Spleen (tissue), 13 donors: Measurements from ENCODE around the gene RPS6KC1. TPM values are rescaled to one million over a fixed set of nuclear protein-coding genes. Genes with fewer than 3 reads are reported as not detected.

Experiments used
- DNase-seq: peaks from one replicate; pipeline ENCODE4 v3.0.0-alpha.2; 2020
- H3K27ac ChIP-seq, 8 donors: fragments of 200-600 bp; sonication (generic) in 7 of 8; 1 replicate in 4 of 8; 2 replicates in 4 of 8; pipeline versions ENCODE4 v1.5.0 to v1.8.0; 2016 to 2021; ENCODE audit warnings: inconsistent platforms in 4 of 8, mild to moderate bottlenecking in 4 of 8, moderate library complexity in 1 of 8
- H3K27me3 ChIP-seq, 7 donors: fragments of 200-600 bp; sonication (generic) in 6 of 7; replicated peaks in 1 of 7; 1 replicate in 4 of 7; 2 replicates in 3 of 7; pipeline versions ENCODE4 v1.5.0 to v1.8.0; 2016 to 2021; ENCODE audit warnings: inconsistent platforms in 3 of 7, mild to moderate bottlenecking in 1 of 7
- H3K36me3 ChIP-seq, 6 donors: fragments of 200-600 bp; sonication (generic) in 5 of 6; 1 replicate in 4 of 6; 2 replicates in 2 of 6; pipeline versions ENCODE4 v1.5.0 to v1.8.0; 2016 to 2021; ENCODE audit warnings: inconsistent platforms in 2 of 6
- H3K4me1 ChIP-seq, 6 donors: fragments of 200-600 bp; sonication (generic) in 5 of 6; 1 replicate in 3 of 6; 2 replicates in 3 of 6; pipeline versions ENCODE4 v1.5.0 to v1.8.0; 2016 to 2021; ENCODE audit warnings: inconsistent platforms in 3 of 6
- H3K4me3 ChIP-seq, 8 donors: fragments of 200-600 bp; sonication (generic) in 7 of 8; 1 replicate in 4 of 8; 2 replicates in 4 of 8; pipeline versions ENCODE4 v1.5.0 to v1.8.0; 2016 to 2021; ENCODE audit warnings: inconsistent platforms in 4 of 8, mild to moderate bottlenecking in 4 of 8, moderate library complexity in 2 of 8
- H3K9me3 ChIP-seq, 8 donors: fragments of 200-600 bp; sonication (generic) in 7 of 8; 1 replicate in 4 of 8; 2 replicates in 4 of 8; pipeline versions ENCODE4 v1.5.0 to v1.8.0; 2016 to 2021; ENCODE audit warnings: inconsistent platforms in 4 of 8
- CTCF ChIP-seq, 11 experiments: fragments of 200-600 bp in 7 of 11; fragments of 450-650 bp in 4 of 11; sonication (generic) in 4 of 11; IDR thresholded peaks in 8 of 11; conservative IDR thresholded peaks in 3 of 11; 1 replicate in 7 of 11; 2 replicates in 4 of 11; pipeline versions ENCODE4 v1.4.0 to v1.8.0; 2016 to 2021; ENCODE audit warnings: antibody characterized with exemption in 11 of 11, inconsistent platforms in 4 of 11, mild to moderate bottlenecking in 1 of 11
- POLR2A ChIP-seq, 3 donors: fragments of 450-650 bp; IDR thresholded peaks; one replicate each; pipeline ENCODE4 v1.5.1; 2017; ENCODE audit warnings: antibody characterized with exemption in 3 of 3, mild to moderate bottlenecking in 1 of 3
- POLR2AphosphoS5 ChIP-seq, 3 donors: sonication (generic); formaldehyde crosslinking; IDR thresholded peaks; one replicate each; pipeline ENCODE4 v1.5.1; 2017; ENCODE audit warnings: antibody characterized with exemption in 3 of 3
- WGBS, 5 donors: extraction: QIAGEN DNeasy Blood & Tissue Kit in 3 of 5; methylation state at CpG; one replicate each; pipeline versions ENCODE4 v1.1.5 to v1.1.7; 2013 to 2018; 5-methylcytosine and 5-hydroxymethylcytosine counted together
- intact Hi-C: fragments of 100-400 bp; cut with DNase I; formaldehyde crosslinking; loops from one replicate; pipeline ENCODE4 v1.15.0; 2023; ENCODE audit warnings: low total_unique reads
- long read RNA-seq, 2 donors: transcript quantifications; one replicate each; lab custom pipeline, GENCODE V29; 2026
- polyA plus RNA-seq, 3 donors: library from polyadenylated mRNA; stranded (reverse); fragments of 200-250 nt; gene quantifications; one replicate each; pipeline ENCODE4 v1.2.1, GENCODE V29; 2013
- total RNA-seq, 7 donors: library from RNA; depleted of rRNA in 3 of 7; stranded (reverse); fragments of >200 nt in 3 of 7; fragmentation: NEBNext Ultra II Directional in 4 of 7; extraction: Animal tissue kit (Norgen Biotek cat#: 25700) in 4 of 7; gene quantifications; one replicate each; pipeline versions ENCODE4 v1.1.0 to v1.2.1, GENCODE V29; 2016 to 2021
- donor health status: healthy with polysubstance abuse.
- donor health status: DM: no; HTN: no; CAD: no; lungs with moderate emphysema.
- donor health status: DM: no; HTN: no; CAD: no.
- donor health status: Bipolar disorder and iron deficiency.
- donor health status: healthy.
- donor health status: DM: no; HTN: no; CAD: no.
- donor health status: DM: yes; HTN: yes; CAD: no.

Gene RPS6KC1
- 10 to 100 TPM; 14.1 to 33.5 (median 24.6) TPM for total RNA-seq
- 1 to 10 TPM; 2.8 to 3.8 (median 3.2) TPM for polyA plus RNA-seq
- long read RNA-seq, donor 1, full-length matches to known transcripts = 1 of 1 reads
- long read RNA-seq, donor 1, partial matches to known transcripts = 0 of 1 reads
- long read RNA-seq, donor 1, other reads (novel, unspliced or antisense) = 0 of 1 reads
- long read RNA-seq, donor 2, full-length matches to known transcripts = 1 of 1 reads
- long read RNA-seq, donor 2, partial matches to known transcripts = 0 of 1 reads
- long read RNA-seq, donor 2, other reads (novel, unspliced or antisense) = 0 of 1 reads

- 0 to 2% (median 0%) methylated on average over 19 to 42 of the region's 42 CpGs for WGBS, 5 donors
- DNase-seq = peak; percentile 97
- H3K36me3 ChIP-seq = no peaks in the 10 kb centered on the region
- H3K27ac ChIP-seq = peak within 1 kb of the TSS; percentile 77 to 90 (median 85)
- TF ChIP-seq POLR2AphosphoS5 (IDR thresholded peaks at IDR 0.05) (peak; percentile 80 to 87 (median 82)), POLR2A (IDR thresholded peaks at IDR 0.05) (no peak), CTCF (IDR thresholded peaks at IDR 0.05 in 8 of 11, conservative IDR thresholded peaks at IDR 0.05 in 3 of 11) (peak in 2 of 11 experiments; percentile 14 to 17)
- H3K9me3 ChIP-seq = no peaks in the 10 kb centered on the region
- H3K4me1 ChIP-seq = peaks cover 5 to 53% (median 21%) of the 10 kb centered on the region in 6 donors
- H3K27me3 ChIP-seq = peaks cover 0 to 13% (median 0%) of the 10 kb centered on the region in 7 donors
- H3K4me3 ChIP-seq = peak within 1 kb of the TSS; percentile 75 to 97 (median 88)
- intact Hi-C loops = no loop called here
Observed at GRCh38 chr1:213051127-213051880, at the start of gene RPS6KC1. TSS of gene RPS6KC1 (plus strand) at chr1:213051241. CDS start at chr1:213051405, 164 bp downstream.

GRCh38 chr1:213003256-213003655 lies 47.8 kb upstream of the RPS6KC1 start:
- DNase-seq = no peak
- Histone ChIP-seq H3K4me1 (peaks cover 0 to 2% (median 0%) of the 10 kb centered on the region in 6 donors), H3K27ac (no peak overlapping the region), H3K27me3 (no peaks in the 10 kb centered on the region), H3K4me3 (no peak overlapping the region), H3K9me3 (no peaks in the 10 kb centered on the region), H3K36me3 (peaks cover 0 to 100% (median 77%) of the 10 kb centered on the region in 6 donors)
- intact Hi-C loops = no loop called here
- 75 to 85% (median 79%) methylated on average over 3 of the region's 3 CpGs for WGBS, 5 donors
- TF ChIP-seq POLR2A (IDR thresholded peaks at IDR 0.05) (no peak), POLR2AphosphoS5 (IDR thresholded peaks at IDR 0.05) (no peak), CTCF (IDR thresholded peaks at IDR 0.05 in 8 of 11, conservative IDR thresholded peaks at IDR 0.05 in 3 of 11) (no peak)

- Histone ChIP-seq H3K27me3 (no peaks in the 10 kb centered on the region), H3K9me3 (no peaks in the 10 kb centered on the region), H3K4me3 (no peak overlapping the region), H3K27ac (no peak overlapping the region), H3K36me3 (peaks cover 0 to 96% (median 45%) of the 10 kb centered on the region in 6 donors), H3K4me1 (peaks cover 1 to 46% (median 12%) of the 10 kb centered on the region in 6 donors)
- 65 to 79% (median 69%) methylated on average over 2 of the region's 2 CpGs for WGBS, 5 donors
- intact Hi-C loops = no loop called here
- DNase-seq = no peak
- TF ChIP-seq POLR2AphosphoS5 (IDR thresholded peaks at IDR 0.05) = no peak
- no peak for TF ChIP-seq POLR2A (IDR thresholded peaks at IDR 0.05)
- TF ChIP-seq CTCF (IDR thresholded peaks at IDR 0.05 in 8 of 11, conservative IDR thresholded peaks at IDR 0.05 in 3 of 11) = no peak
Observed at GRCh38 chr1:213008564-213008963, 42.5 kb upstream of the RPS6KC1 start.

GRCh38 chr1:213014642-213015041 lies 36.4 kb upstream of the RPS6KC1 start:
- intact Hi-C loops = no loop called here
- 12 to 22% (median 13%) methylated on average over 7 of the region's 7 CpGs for WGBS, 5 donors
- peak overlapping the region; percentile 77 to 91 (median 85) for H3K4me3 ChIP-seq
- H3K9me3 ChIP-seq = no peaks in the 10 kb centered on the region
- H3K36me3 ChIP-seq = peaks cover 0 to 35% (median 0%) of the 10 kb centered on the region in 6 donors
- H3K4me1 ChIP-seq = peaks cover 15 to 53% (median 29%) of the 10 kb centered on the region in 6 donors
- DNase-seq = no peak
- H3K27me3 ChIP-seq = no peaks in the 10 kb centered on the region
- TF ChIP-seq CTCF (IDR thresholded peaks at IDR 0.05 in 8 of 11, conservative IDR thresholded peaks at IDR 0.05 in 3 of 11) = no peak
- no peak for TF ChIP-seq POLR2AphosphoS5 (IDR thresholded peaks at IDR 0.05)
- H3K27ac ChIP-seq = peak overlapping the region; percentile 85 to 96 (median 92)
